ENCODE data around the gene MYH9.

Gene MYH9

DNA sequence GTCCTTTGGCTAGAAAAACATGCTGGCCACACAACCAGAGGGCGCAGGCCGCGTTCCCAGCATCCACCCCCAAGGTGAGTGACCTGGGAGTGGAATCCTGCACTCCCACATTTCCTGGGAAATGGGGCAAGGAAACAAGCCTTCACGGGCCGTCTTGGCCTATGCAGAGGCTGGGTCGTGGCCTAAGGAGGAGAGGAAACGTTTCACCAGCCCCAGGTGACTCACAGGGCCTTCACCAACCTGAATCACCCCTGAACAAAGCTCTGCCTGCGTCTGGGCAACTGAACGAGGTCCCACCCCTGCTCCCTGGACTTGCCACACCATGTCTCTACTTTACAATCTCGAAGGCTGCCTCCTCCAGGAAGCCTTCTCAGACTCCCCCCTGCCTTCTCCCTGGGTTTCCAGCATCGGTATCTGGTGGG, 13.2 kb downstream of the MYH9 start:
- H3K27ac ChIP-seq (ENCODE audit: extremely low read depth, low read depth, low read length) = no peak overlapping the region
- peaks cover 17% of the 10 kb centered on the region for H3K4me1 ChIP-seq (ENCODE audit: control insufficient read depth, insufficient read depth, low read length)
- H3K4me3 ChIP-seq (ENCODE audit: low read depth, low read length) = no peak overlapping the region
- ChIA-PET CTCF (interaction anchor here (0.8 to 2.5 kb wide), 2 partner anchors 74 to 96 kb away, joined by 3 to 7 read pairs; no protein-coding TSS in a partner anchor), POLR2A (interaction anchor here (1.9 to 6.0 kb wide), 2 partner anchors 13 to 96 kb away, joined by 4 to 33 read pairs; partner anchors contain the start of gene MYH9)
- no peaks in the 10 kb centered on the region for H3K9me3 ChIP-seq (ENCODE audit: control insufficient read depth, insufficient read depth, low read depth, low read length)
- no peak for TF ChIP-seq HOXA7 (CRISPR knock-in tag; IDR thresholded peaks at IDR 0.05; ENCODE audit: borderline replicate concordance)
- no peak for TF ChIP-seq ZNF202 (tag by site-specific recombination; IDR thresholded peaks at IDR 0.05; ENCODE audit: borderline replicate concordance)
- no peak for TF ChIP-seq REPIN1 (tag by site-specific recombination; IDR thresholded peaks at IDR 0.05; ENCODE audit: low read depth)
- TF ChIP-seq SP3 (tag by site-specific recombination; IDR thresholded peaks at IDR 0.05) = no peak
- TF ChIP-seq, protein P1, sequence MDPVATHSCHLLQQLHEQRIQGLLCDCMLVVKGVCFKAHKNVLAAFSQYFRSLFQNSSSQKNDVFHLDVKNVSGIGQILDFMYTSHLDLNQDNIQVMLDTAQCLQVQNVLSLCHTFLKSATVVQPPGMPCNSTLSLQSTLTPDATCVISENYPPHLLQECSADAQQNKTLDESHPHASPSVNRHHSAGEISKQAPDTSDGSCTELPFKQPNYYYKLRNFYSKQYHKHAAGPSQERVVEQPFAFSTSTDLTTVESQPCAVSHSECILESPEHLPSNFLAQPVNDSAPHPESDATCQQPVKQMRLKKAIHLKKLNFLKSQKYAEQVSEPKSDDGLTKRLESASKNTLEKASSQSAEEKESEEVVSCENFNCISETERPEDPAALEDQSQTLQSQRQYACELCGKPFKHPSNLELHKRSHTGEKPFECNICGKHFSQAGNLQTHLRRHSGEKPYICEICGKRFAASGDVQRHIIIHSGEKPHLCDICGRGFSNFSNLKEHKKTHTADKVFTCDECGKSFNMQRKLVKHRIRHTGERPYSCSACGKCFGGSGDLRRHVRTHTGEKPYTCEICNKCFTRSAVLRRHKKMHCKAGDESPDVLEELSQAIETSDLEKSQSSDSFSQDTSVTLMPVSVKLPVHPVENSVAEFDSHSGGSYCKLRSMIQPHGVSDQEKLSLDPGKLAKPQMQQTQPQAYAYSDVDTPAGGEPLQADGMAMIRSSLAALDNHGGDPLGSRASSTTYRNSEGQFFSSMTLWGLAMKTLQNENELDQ (tag by site-specific recombination; IDR thresholded peaks at IDR 0.05; ENCODE audit: low read depth) = no peak
- no peak for TF ChIP-seq KLF8 (tag by site-specific recombination; IDR thresholded peaks at IDR 0.05)
- TF ChIP-seq ZNF24 (tag by site-specific recombination; IDR thresholded peaks at IDR 0.05) = no peak
- TF ChIP-seq ZFP3 (tag by site-specific recombination; IDR thresholded peaks at IDR 0.05; ENCODE audit: low read depth) = no peak
- no peak for TF ChIP-seq ZNF169 (tag by site-specific recombination; IDR thresholded peaks at IDR 0.05)
- peaks cover 8 to 10% of the 10 kb centered on the region in 2 experiments; a peak in 2 of 3 replicates for H3K36me3 ChIP-seq (ENCODE audit: control insufficient read depth in 2 of 2, insufficient read depth in 1 of 2, low read length in 2 of 2)

GRCh38 chr22:36373258-36373579, 14.5 kb downstream of the MYH9 start:
- ChIA-PET POLR2A (interaction anchor here (1.0 to 5.2 kb wide), 2 partner anchors 8 to 15 kb away, joined by 4 to 31 read pairs; partner anchors contain the start of gene MYH9), CTCF (interaction anchor here (0.5 kb wide), 1 partner anchor 495 kb away, joined by 3 read pairs; no protein-coding TSS in a partner anchor)
- Histone ChIP-seq H3K9me3 (ENCODE audit: control insufficient read depth, insufficient read depth, low read depth, low read length) (no peaks in the 10 kb centered on the region), H3K36me3 (ENCODE audit: control insufficient read depth in 2 of 2, insufficient read depth in 1 of 2, low read length in 2 of 2) (peaks cover 8 to 9% of the 10 kb centered on the region in 2 experiments; a peak in 2 of 3 replicates), H3K27ac (ENCODE audit: extremely low read depth, low read depth, low read length) (no peak overlapping the region), H3K4me3 (ENCODE audit: low read depth, low read length) (no peak overlapping the region), H3K4me1 (ENCODE audit: control insufficient read depth, insufficient read depth, low read length) (peaks cover 28% of the 10 kb centered on the region)
- TF ChIP-seq ZNF112 (tag by site-specific recombination; IDR thresholded peaks at IDR 0.05) (no peak), GLIS1 (tag by site-specific recombination; IDR thresholded peaks at IDR 0.05) (no peak), ZNF174 (tag by site-specific recombination; IDR thresholded peaks at IDR 0.05) (no peak), ZFP37 (tag by site-specific recombination; IDR thresholded peaks at IDR 0.05) (no peak), GLI4 (tag by site-specific recombination; IDR thresholded peaks at IDR 0.05) (no peak), ZNF324 (tag by site-specific recombination; IDR thresholded peaks at IDR 0.05) (no peak), ZNF266 (tag by site-specific recombination; IDR thresholded peaks at IDR 0.05; ENCODE audit: low read depth) (no peak), ZNF768 (tag by site-specific recombination; IDR thresholded peaks at IDR 0.05) (no peak), ZNF843 (tag by site-specific recombination; IDR thresholded peaks at IDR 0.05) (no peak), MEIS1 (CRISPR knock-in tag; IDR thresholded peaks at IDR 0.05; ENCODE audit: borderline replicate concordance) (no peak), ZNF549 (tag by site-specific recombination; IDR thresholded peaks at IDR 0.05) (no peak), ZNF600 (tag by site-specific recombination; IDR thresholded peaks at IDR 0.05) (no peak)

DNA sequence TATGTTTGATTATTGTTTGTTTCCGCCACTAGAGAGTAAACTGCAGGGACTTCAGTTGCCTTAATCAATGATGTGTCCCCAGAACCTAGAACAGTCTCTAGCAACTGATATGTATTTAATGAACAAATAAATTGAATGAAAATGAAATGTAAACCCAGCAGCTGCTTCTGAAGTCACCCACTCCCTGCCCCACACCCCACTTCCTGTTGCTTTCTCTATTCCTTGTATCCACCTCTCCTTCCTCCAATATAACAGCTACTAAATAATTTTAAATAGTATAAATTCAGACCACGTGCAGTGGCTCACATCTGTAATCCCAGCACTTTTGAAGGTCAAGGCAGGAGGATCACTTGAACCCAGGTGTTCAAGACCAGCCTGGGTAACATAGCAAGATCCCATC, 15.8 kb downstream of the MYH9 start:
- no peak for TF ChIP-seq ZFP3 (tag by site-specific recombination; IDR thresholded peaks at IDR 0.05; ENCODE audit: low read depth)
- no peak for TF ChIP-seq ZNF354C (tag by site-specific recombination; IDR thresholded peaks at IDR 0.05; ENCODE audit: borderline replicate concordance, low read depth)
- no peak for TF ChIP-seq GLI4 (tag by site-specific recombination; IDR thresholded peaks at IDR 0.05)
- TF ChIP-seq ZNF830 (tag by site-specific recombination; IDR thresholded peaks at IDR 0.05; ENCODE audit: low read depth) = no peak
- TF ChIP-seq ZNF776 (tag by site-specific recombination; IDR thresholded peaks at IDR 0.05; ENCODE audit: borderline replicate concordance) = no peak
- TF ChIP-seq ZNF549 (tag by site-specific recombination; IDR thresholded peaks at IDR 0.05) = no peak
- no peak for TF ChIP-seq ZNF391 (tag by site-specific recombination; IDR thresholded peaks at IDR 0.05; ENCODE audit: borderline replicate concordance, low read depth)
- peak; percentile 85; the same call in 1 of the 2 replicates for TF ChIP-seq ZNF707 (tag by site-specific recombination; IDR thresholded peaks at IDR 0.05)
- Histone ChIP-seq H3K27ac (ENCODE audit: extremely low read depth, low read depth, low read length) (no peak overlapping the region), H3K4me1 (ENCODE audit: control insufficient read depth, insufficient read depth, low read length) (peaks cover 28% of the 10 kb centered on the region), H3K4me3 (ENCODE audit: low read depth, low read length) (no peak overlapping the region), H3K9me3 (ENCODE audit: control insufficient read depth, insufficient read depth, low read depth, low read length) (no peaks in the 10 kb centered on the region), H3K36me3 (ENCODE audit: control insufficient read depth in 2 of 2, insufficient read depth in 1 of 2, low read length in 2 of 2) (peaks cover 8 to 10% of the 10 kb centered on the region in 2 experiments; a peak in 2 of 3 replicates)
- ChIA-PET CTCF (interaction anchor here (0.6 to 4.4 kb wide), 5 partner anchors 18 to 1221 kb away, joined by 3 to 17 read pairs (median 3); no protein-coding TSS in a partner anchor), POLR2A (interaction anchor here (0.9 to 5.2 kb wide), 3 partner anchors 16 to 61 kb away, joined by 3 to 31 read pairs (median 5); partner anchors contain the start of gene MYH9)

All from HEK293 (cell line).